ENCODE results near the gene P2RY6.

Gene P2RY6

GRCh38 chr11:73271936-73272679 lies at the start of gene P2RY6:
Gene P2RY6 (plus strand): TSS chr11:73272338. CDS start chr11:73296519, 24,181 bp downstream.
- Histone ChIP-seq H3K9me3 (ENCODE audit: control insufficient read depth, low read length) (no peaks in the 10 kb centered on the region), H3K36me3 (ENCODE audit: control insufficient read depth, insufficient read depth, low read length) (no peaks in the 10 kb centered on the region), H3K27me3 (ENCODE audit: control insufficient read depth, insufficient read depth, low read length) (no peaks in the 10 kb centered on the region), H3K4me3 (ENCODE audit: low read depth, low read length) (no peak within 1 kb of the TSS), H2AFZ (no peak within 1 kb of the TSS), H3K9ac (no peak within 1 kb of the TSS), H3K27ac (no peak within 1 kb of the TSS), H3K79me2 (no peaks in the 10 kb centered on the region), H3K4me1 (no peaks in the 10 kb centered on the region), H3K4me2 (ENCODE audit: low read length) (no peak within 1 kb of the TSS)
- TF ChIP-seq CTCF (IDR thresholded peaks at IDR 0.05), result no peak

- H3K4me1 ChIP-seq, result peaks cover 5% of the 10 kb centered on the region
- no peak overlapping the region for H2AFZ ChIP-seq
- H3K79me2 ChIP-seq, result no peaks in the 10 kb centered on the region
- no peaks in the 10 kb centered on the region for H3K27me3 ChIP-seq (ENCODE audit: control insufficient read depth, insufficient read depth, low read length)
- no peaks in the 10 kb centered on the region for H3K36me3 ChIP-seq (ENCODE audit: control insufficient read depth, insufficient read depth, low read length)
- no peak overlapping the region for H3K27ac ChIP-seq
- no peak for TF ChIP-seq CTCF (IDR thresholded peaks at IDR 0.05)
- H3K9ac ChIP-seq, result no peak overlapping the region
- no peak overlapping the region for H3K4me2 ChIP-seq (ENCODE audit: low read length)
- H3K9me3 ChIP-seq (ENCODE audit: control insufficient read depth, low read length), result no peaks in the 10 kb centered on the region
- no peak overlapping the region for H3K4me3 ChIP-seq (ENCODE audit: low read depth, low read length)
Measured at GRCh38 chr11:73223998-73224730, 48.0 kb upstream of the P2RY6 start.

GRCh38 chr11:73225001-73225686 lies 47.0 kb upstream of the P2RY6 start:
- H3K4me3 ChIP-seq (ENCODE audit: low read depth, low read length), result no peak overlapping the region
- TF ChIP-seq CTCF (IDR thresholded peaks at IDR 0.05), result no peak
- H3K4me1 ChIP-seq, result peaks cover 5% of the 10 kb centered on the region
- H3K9ac ChIP-seq, result no peak overlapping the region
- H2AFZ ChIP-seq, result no peak overlapping the region
- no peaks in the 10 kb centered on the region for H3K9me3 ChIP-seq (ENCODE audit: control insufficient read depth, low read length)
- no peak overlapping the region for H3K27ac ChIP-seq
- no peak overlapping the region for H3K4me2 ChIP-seq (ENCODE audit: low read length)
- no peaks in the 10 kb centered on the region for H3K79me2 ChIP-seq
- no peaks in the 10 kb centered on the region for H3K36me3 ChIP-seq (ENCODE audit: control insufficient read depth, insufficient read depth, low read length)
- H3K27me3 ChIP-seq (ENCODE audit: control insufficient read depth, insufficient read depth, low read length), result no peaks in the 10 kb centered on the region

GRCh38 chr11:73225851-73226250 lies 46.3 kb upstream of the P2RY6 start:
- Histone ChIP-seq H3K27ac (no peak overlapping the region), H3K9me3 (ENCODE audit: control insufficient read depth, low read length) (no peaks in the 10 kb centered on the region), H3K27me3 (ENCODE audit: control insufficient read depth, insufficient read depth, low read length) (no peaks in the 10 kb centered on the region), H3K9ac (no peak overlapping the region), H2AFZ (no peak overlapping the region), H3K79me2 (no peaks in the 10 kb centered on the region), H3K4me3 (ENCODE audit: low read depth, low read length) (no peak overlapping the region), H3K4me2 (ENCODE audit: low read length) (no peak overlapping the region), H3K36me3 (ENCODE audit: control insufficient read depth, insufficient read depth, low read length) (no peaks in the 10 kb centered on the region), H3K4me1 (peaks cover 5% of the 10 kb centered on the region)
- TF ChIP-seq CTCF (IDR thresholded peaks at IDR 0.05), result no peak

Data from parathyroid adenoma (tissue), 2 donors.